ENCODE results near the gene OR2AP1.

OR2AP1 gene

DNA sequence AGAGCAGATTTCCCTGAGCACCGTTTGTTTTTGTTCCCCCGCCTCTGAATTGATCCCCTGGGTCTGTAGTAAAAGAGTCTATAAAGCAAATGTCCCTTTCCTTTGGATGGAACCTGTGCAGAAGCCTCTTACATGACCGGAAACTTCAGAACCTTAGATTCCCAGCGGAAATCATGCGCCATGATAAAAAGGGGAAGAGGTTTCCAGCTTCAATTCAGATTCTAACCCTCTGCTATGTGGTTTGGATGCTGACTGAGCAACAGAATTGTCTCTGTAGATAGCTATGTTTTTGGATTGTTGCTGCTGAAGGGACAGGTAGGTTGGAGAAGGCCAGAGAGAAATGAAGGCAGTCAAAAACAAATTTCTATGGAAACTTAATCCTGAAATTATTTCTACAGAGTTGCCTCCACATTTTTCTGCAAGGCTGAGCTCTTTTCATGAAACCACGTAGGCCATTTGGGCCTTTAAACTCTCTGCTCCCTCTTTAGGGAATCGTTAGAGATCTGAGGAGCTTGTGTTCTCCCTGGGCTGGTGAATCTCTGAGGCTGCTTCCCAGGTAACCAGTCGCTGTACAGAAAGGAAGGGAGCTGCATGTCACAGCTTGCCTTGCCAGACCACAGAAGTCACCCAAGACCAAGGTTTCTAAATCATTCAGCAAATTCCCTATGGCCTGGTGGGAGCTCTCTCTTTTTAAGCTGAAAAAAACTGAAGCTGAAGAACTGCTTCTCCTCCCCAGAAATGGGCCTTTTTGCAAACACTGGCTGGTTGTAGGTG, 35.7 kb downstream of the OR2AP1 start:
- TF ChIP-seq, protein P1, sequence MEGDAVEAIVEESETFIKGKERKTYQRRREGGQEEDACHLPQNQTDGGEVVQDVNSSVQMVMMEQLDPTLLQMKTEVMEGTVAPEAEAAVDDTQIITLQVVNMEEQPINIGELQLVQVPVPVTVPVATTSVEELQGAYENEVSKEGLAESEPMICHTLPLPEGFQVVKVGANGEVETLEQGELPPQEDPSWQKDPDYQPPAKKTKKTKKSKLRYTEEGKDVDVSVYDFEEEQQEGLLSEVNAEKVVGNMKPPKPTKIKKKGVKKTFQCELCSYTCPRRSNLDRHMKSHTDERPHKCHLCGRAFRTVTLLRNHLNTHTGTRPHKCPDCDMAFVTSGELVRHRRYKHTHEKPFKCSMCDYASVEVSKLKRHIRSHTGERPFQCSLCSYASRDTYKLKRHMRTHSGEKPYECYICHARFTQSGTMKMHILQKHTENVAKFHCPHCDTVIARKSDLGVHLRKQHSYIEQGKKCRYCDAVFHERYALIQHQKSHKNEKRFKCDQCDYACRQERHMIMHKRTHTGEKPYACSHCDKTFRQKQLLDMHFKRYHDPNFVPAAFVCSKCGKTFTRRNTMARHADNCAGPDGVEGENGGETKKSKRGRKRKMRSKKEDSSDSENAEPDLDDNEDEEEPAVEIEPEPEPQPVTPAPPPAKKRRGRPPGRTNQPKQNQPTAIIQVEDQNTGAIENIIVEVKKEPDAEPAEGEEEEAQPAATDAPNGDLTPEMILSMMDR (conservative IDR thresholded peaks at IDR 0.05), result no peak
- TF ChIP-seq ZFX (IDR thresholded peaks at IDR 0.05), result no peak

DNA sequence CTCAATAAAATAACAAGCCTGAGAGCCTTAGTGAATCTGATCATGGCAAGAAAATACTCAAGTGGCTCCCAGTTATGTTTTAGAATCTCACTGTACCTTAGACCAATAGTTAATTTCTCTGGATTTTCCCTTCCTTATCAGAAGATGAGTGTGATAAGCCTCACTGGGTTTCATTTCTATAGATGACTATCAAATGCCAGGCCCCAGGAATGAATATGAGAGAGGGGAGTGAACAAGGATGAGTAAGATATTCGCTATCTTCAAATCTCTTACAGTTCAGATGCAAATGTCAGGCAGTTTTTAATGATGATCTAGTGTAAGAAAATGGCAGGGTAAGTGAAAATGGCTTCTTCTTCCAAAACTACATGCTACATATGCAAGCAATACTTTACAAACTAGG, 38.3 kb downstream of the OR2AP1 start:
- H3K27ac ChIP-seq, result no peak overlapping the region
- TF ChIP-seq, protein P1 (conservative IDR thresholded peaks at IDR 0.05), result no peak
- TF ChIP-seq ZFX (IDR thresholded peaks at IDR 0.05), result no peak

More for the DNA sequence above, 35.7 kb downstream of the OR2AP1 start:
- H3K27ac ChIP-seq, result peak overlapping the region; percentile 21; the same call in 1 of the 2 replicates

DNA sequence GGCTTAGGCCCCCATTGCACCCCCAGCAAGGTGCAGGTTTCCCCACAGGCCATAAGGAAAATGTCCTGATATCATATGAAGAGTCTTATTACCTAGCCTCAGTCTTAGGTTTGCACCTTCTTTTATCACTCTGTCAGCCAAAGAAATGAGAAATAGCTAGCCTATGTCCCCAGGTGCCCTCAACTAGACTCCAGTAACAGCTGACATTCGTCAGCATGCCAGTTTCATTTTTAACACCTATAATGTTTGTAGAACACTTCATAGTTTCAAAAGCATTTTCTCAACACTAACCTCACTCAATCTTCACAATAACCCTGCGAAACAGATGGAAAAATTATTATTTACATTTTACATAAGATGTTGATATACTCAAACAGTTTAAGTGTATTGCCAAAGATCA, 40.4 kb downstream of the OR2AP1 start:
- no peak overlapping the region for H3K27ac ChIP-seq

GRCh38 chr12:55614764-55615163, 42.5 kb downstream of the OR2AP1 start:
- TF ChIP-seq, protein P1 (conservative IDR thresholded peaks at IDR 0.05), result no peak
- no peak for TF ChIP-seq ZFX (IDR thresholded peaks at IDR 0.05)
- no peak overlapping the region for H3K27ac ChIP-seq

More for the DNA sequence above, 40.4 kb downstream of the OR2AP1 start:
- TF ChIP-seq, protein P1 (conservative IDR thresholded peaks at IDR 0.05), result no peak
- TF ChIP-seq ZFX (IDR thresholded peaks at IDR 0.05), result no peak

DNA sequence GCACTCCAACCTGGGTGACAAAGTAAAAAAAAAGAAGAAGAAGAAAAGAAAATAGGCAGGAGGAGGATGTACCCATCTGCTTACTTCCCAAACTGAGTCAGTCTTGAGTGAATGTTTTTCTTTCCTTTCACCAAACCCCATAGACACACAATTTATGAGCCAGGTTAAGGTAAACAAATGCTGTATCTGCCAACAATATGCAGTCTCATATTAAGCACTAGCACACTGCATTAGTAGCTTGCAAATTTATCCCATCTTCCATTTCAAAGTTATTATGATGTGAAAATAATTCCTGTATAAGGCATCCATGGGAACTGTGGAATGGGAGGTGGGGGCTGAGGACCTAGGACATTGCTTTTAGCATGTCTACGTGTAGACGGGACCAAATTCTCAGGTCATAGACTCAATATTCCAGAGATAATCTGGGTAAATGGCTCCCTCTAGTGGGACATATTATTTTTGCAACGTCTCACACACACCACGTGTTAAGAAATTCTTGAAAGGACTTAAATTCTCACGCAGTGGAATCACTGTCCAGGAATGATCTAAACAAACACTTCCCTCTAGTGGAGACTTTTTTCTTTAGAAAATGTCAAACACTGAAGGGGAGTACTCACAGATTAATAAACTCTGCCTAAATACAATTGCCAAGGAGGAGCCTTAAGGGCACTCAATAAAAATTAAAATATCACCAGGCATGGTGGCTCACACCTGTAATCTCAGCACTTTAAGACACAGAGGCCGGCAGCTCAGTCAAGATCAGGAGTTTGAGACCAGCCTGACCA, 47.3 kb downstream of the OR2AP1 start:
- no peak for TF ChIP-seq ZFX (IDR thresholded peaks at IDR 0.05)
- TF ChIP-seq, protein P1 (conservative IDR thresholded peaks at IDR 0.05), result peak; percentile 91
- H3K27ac ChIP-seq, result no peak overlapping the region

GRCh38 chr12:55624056-55624455, 51.8 kb downstream of the OR2AP1 start:
- H3K27ac ChIP-seq, result no peak overlapping the region
- TF ChIP-seq, protein P1 (conservative IDR thresholded peaks at IDR 0.05), result no peak
- no peak for TF ChIP-seq ZFX (IDR thresholded peaks at IDR 0.05)
